ENCODE data around the gene FHIT.

DNA sequence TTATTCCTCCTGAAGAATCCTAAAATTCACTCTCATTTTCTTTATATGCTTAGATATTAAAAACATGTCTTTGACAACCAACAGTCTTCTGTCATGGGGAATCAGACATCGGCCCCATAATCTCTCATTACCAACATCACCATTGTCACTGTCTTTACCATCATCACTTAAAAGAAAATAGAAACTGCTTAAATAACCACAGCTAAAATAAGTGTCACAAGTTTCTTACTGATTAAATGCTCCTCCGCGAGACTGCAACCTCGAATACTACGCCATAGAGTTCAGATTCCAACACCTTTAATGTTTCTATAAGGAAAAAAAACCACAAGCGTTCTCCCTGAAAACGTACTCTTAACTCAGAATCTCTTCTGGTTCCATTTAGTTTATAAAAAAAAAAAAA lies 1223.9 kb downstream of the FHIT start:
- TF ChIP-seq RCOR1 (conservative IDR thresholded peaks at IDR 0.05; ENCODE audit: low read depth, low read length) (no peak), JUNB (IDR thresholded peaks at IDR 0.05) (no peak), EP300 (IDR thresholded peaks at IDR 0.05; ENCODE audit: borderline replicate concordance in 1 of 2, control insufficient read depth in 1 of 2, low read depth in 2 of 2, low read length in 2 of 2) (no peak), CTCF (IDR thresholded peaks at IDR 0.05 in 2 of 3, conservative IDR thresholded peaks at IDR 0.05 in 1 of 3; ENCODE audit: control insufficient read depth in 2 of 3, extremely low read depth in 1 of 3, insufficient read depth in 1 of 3, low read depth in 3 of 3, low read length in 3 of 3) (no peak), BACH1 (IDR thresholded peaks at IDR 0.05; ENCODE audit: borderline replicate concordance) (no peak), POLR2AphosphoS5 (IDR thresholded peaks at IDR 0.05; ENCODE audit: low read length) (no peak), POLR2A (IDR thresholded peaks at IDR 0.05; ENCODE audit: low read depth, low read length) (no peak), SREBF2 (IDR thresholded peaks at IDR 0.05; ENCODE audit: low read length) (no peak), ZNF274 (IDR thresholded peaks at IDR 0.05; ENCODE audit: insufficient read depth, insufficient read length) (no peak), CEBPB (IDR thresholded peaks at IDR 0.05; ENCODE audit: borderline replicate concordance in 1 of 2, low read depth in 2 of 2, low read length in 2 of 2) (no peak)
- TF ChIP-seq, protein P1, sequence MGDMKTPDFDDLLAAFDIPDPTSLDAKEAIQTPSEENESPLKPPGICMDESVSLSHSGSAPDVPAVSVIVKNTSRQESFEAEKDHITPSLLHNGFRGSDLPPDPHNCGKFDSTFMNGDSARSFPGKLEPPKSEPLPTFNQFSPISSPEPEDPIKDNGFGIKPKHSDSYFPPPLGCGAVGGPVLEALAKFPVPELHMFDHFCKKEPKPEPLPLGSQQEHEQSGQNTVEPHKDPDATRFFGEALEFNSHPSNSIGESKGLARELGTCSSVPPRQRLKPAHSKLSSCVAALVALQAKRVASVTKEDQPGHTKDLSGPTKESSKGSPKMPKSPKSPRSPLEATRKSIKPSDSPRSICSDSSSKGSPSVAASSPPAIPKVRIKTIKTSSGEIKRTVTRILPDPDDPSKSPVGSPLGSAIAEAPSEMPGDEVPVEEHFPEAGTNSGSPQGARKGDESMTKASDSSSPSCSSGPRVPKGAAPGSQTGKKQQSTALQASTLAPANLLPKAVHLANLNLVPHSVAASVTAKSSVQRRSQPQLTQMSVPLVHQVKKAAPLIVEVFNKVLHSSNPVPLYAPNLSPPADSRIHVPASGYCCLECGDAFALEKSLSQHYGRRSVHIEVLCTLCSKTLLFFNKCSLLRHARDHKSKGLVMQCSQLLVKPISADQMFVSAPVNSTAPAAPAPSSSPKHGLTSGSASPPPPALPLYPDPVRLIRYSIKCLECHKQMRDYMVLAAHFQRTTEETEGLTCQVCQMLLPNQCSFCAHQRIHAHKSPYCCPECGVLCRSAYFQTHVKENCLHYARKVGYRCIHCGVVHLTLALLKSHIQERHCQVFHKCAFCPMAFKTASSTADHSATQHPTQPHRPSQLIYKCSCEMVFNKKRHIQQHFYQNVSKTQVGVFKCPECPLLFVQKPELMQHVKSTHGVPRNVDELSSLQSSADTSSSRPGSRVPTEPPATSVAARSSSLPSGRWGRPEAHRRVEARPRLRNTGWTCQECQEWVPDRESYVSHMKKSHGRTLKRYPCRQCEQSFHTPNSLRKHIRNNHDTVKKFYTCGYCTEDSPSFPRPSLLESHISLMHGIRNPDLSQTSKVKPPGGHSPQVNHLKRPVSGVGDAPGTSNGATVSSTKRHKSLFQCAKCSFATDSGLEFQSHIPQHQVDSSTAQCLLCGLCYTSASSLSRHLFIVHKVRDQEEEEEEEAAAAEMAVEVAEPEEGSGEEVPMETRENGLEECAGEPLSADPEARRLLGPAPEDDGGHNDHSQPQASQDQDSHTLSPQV (IDR thresholded peaks at IDR 0.05) = no peak
